HCT116 (cell line): ENCODE measurements around the gene PLEKHM3. TPM values are rescaled to one million over a fixed set of nuclear protein-coding genes. Genes with fewer than 3 reads are reported as not detected.

ENCODE experiments used
- ATAC-seq: fragments of 200-7000 bp; cut with Tn5 transposase; 2 replicates; pipeline ENCODE4 v1.9.1; 2020; ENCODE audit warnings: mild to moderate bottlenecking, moderate library complexity
- BruUV-seq: library from RNA; stranded (reverse); fragments of 400-500 nt; replicated peaks from 2 replicates; lab custom pipeline; 2021; lab: Mats Ljungman, UMichigan
- CTCF ChIA-PET: fragments of 300-600 bp; sonication (Branson Sonifier 250); formaldehyde crosslinking; loops from one replicate; lab custom pipeline; 2021; ENCODE audit warnings: antibody characterized with exemption; lab: Charles Lee
- POLR2A ChIA-PET: fragments of 300-600, 350-600 bp; sonication (Branson Sonifier 250); formaldehyde crosslinking; loops from one replicate; lab custom pipeline; 2021; ENCODE audit warnings: antibody characterized with exemption; lab: Charles Lee
- RAD21 ChIA-PET, 2 experiments: fragments of 300-600 bp; sonication (Branson Sonifier 250); formaldehyde crosslinking; loops; one replicate each; lab custom pipeline; 2023; ENCODE audit warnings: low total read pairs in 2 of 2; ENCODE audit not compliant: uncharacterized antibody in 2 of 2, unreplicated experiment in 2 of 2, low non-redundant PET in 1 of 2; lab: Charles Lee
- DNase-seq: peaks from one replicate; pipeline ENCODE4 v3.0.0-alpha.2; 2010; ENCODE audit warnings: low read depth, low spot score
- H2AFZ ChIP-seq: fragments of 200-600 bp; shearing (Covaris generic), sonication (generic); 2 replicates; pipeline ENCODE4 v1.6.1; 2017; ENCODE audit warnings: low read depth, mixed run types, mixed read lengths, antibody characterized with exemption, low read length; ENCODE audit not compliant: poor library complexity, severe bottlenecking
- H3K27ac ChIP-seq: 2 replicates; pipeline ENCODE4 v1.5.1; 2012; ENCODE audit warnings: low read depth, low read length
- H3K27me3 ChIP-seq: fragments of 200-600 bp; sonication (generic); 2 replicates; pipeline ENCODE4 v1.6.1; 2016; ENCODE audit warnings: mixed run types, low read length, mixed read lengths; ENCODE audit not compliant: insufficient read depth
- H3K36me3 ChIP-seq, 2 experiments: fragments of 200-500 bp in 1 of 2; fragments of 200-600 bp in 1 of 2; sonication (Bioruptor generic) in 1 of 2; sonication (generic) in 1 of 2; 2 replicates each; pipeline versions ENCODE4 v1.5.1 to v1.6.1; 2014 to 2016; ENCODE audit warnings: low read length in 2 of 2, inconsistent platforms in 1 of 2, mixed read lengths in 1 of 2, mixed run types in 1 of 2; ENCODE audit not compliant: insufficient read depth in 2 of 2, control insufficient read depth in 1 of 2
- H3K4me1 ChIP-seq, 2 experiments: fragments of 200-600 bp in 1 of 2; sonication (generic) in 1 of 2; 2 replicates each; pipeline versions ENCODE4 v1.5.1 to v1.6.1; 2012 to 2017; ENCODE audit warnings: low read length in 2 of 2, inconsistent platforms in 1 of 2, mild to moderate bottlenecking in 1 of 2, mixed read lengths in 1 of 2, mixed run types in 1 of 2, moderate library complexity in 1 of 2; ENCODE audit not compliant: insufficient read depth in 2 of 2, control insufficient read depth in 1 of 2
- H3K4me2 ChIP-seq: fragments of 200-600 bp; sonication (generic); 2 replicates; pipeline ENCODE4 v1.6.1; 2017; ENCODE audit warnings: mixed run types, low read length, mixed read lengths
- H3K4me3 ChIP-seq, 2 experiments: fragments of 200-600 bp in 1 of 2; sonication (generic) in 1 of 2; replicated peaks in 1 of 2; 2 replicates each; pipeline ENCODE4 v1.5.1; 2011 to 2016; ENCODE audit warnings: low read length in 2 of 2, control low read depth in 1 of 2, low read depth in 1 of 2, mild to moderate bottlenecking in 1 of 2, mixed read lengths in 1 of 2, mixed run types in 1 of 2
- H3K79me2 ChIP-seq: fragments of 200-600 bp; sonication (generic); 2 replicates; pipeline ENCODE4 v1.6.1; 2017; ENCODE audit warnings: mild to moderate bottlenecking, mixed run types, low read length, moderate library complexity, mixed read lengths; ENCODE audit not compliant: insufficient read depth
- H3K9ac ChIP-seq: fragments of 200-600 bp; sonication (generic); 2 replicates; pipeline ENCODE4 v1.6.1; 2016; ENCODE audit warnings: low read length, mixed read lengths
- H3K9me2 ChIP-seq: fragments of 200-600 bp; sonication (generic), shearing (Covaris generic); 2 replicates; pipeline ENCODE4 v1.6.1; 2017; ENCODE audit warnings: mixed run types, mild to moderate bottlenecking, moderate library complexity; ENCODE audit not compliant: insufficient read depth
- H3K9me3 ChIP-seq, 2 experiments: fragments of 200-500 bp in 1 of 2; fragments of 200-600 bp in 1 of 2; sonication (Bioruptor generic) in 1 of 2; sonication (generic) in 1 of 2; 2 replicates each; pipeline ENCODE4 v1.6.1; 2014 to 2017; ENCODE audit warnings: low read length in 2 of 2, mixed read lengths in 2 of 2, inconsistent platforms in 1 of 2, low read depth in 1 of 2, mild to moderate bottlenecking in 1 of 2, mixed run types in 1 of 2, moderate library complexity in 1 of 2; ENCODE audit not compliant: control insufficient read depth in 1 of 2, insufficient read depth in 1 of 2
- H4K20me1 ChIP-seq: fragments of 200-600 bp; sonication (generic), shearing (Covaris generic); 2 replicates; pipeline ENCODE4 v1.6.1; 2017; ENCODE audit warnings: mixed run types, mild to moderate bottlenecking, moderate library complexity; ENCODE audit not compliant: insufficient read depth
- CBX3 ChIP-seq: IDR thresholded peaks from 2 replicates; pipeline ENCODE4 v1.6.1; 2012; ENCODE audit warnings: low read depth
- CEBPB ChIP-seq: IDR thresholded peaks from 2 replicates; pipeline ENCODE4 v1.6.1; 2012; ENCODE audit warnings: low read depth
- ELF1 ChIP-seq: IDR thresholded peaks from 2 replicates; pipeline ENCODE4 v1.6.1; 2012; ENCODE audit warnings: low read depth, borderline replicate concordance
- EZH2 ChIP-seq: fragments of 200-600 bp; sonication (generic); IDR thresholded peaks from 2 replicates; pipeline ENCODE4 v1.6.1; 2017; ENCODE audit warnings: antibody characterized with exemption, mixed run types
- EZH2phosphoT487 ChIP-seq: fragments of 200-600 bp; IDR thresholded peaks from 2 replicates; pipeline ENCODE4 v1.6.1; 2018; ENCODE audit warnings: antibody characterized with exemption, borderline replicate concordance
- JUND ChIP-seq: IDR thresholded peaks from 2 replicates; pipeline ENCODE4 v1.6.1; 2012
- MAX ChIP-seq: IDR thresholded peaks from 2 replicates; pipeline ENCODE4 v1.6.1; 2012
- POLR2A ChIP-seq: IDR thresholded peaks from 2 replicates; pipeline ENCODE4 v1.7.0; 2011; ENCODE audit warnings: borderline replicate concordance; ENCODE audit not compliant: insufficient read depth, insufficient read length; ENCODE audit errors: extremely low read depth
- POLR2AphosphoS5 ChIP-seq: IDR thresholded peaks from 2 replicates; pipeline ENCODE4 v1.6.1; 2011; ENCODE audit warnings: mild to moderate bottlenecking, low read depth, low read length, moderate library complexity
- SIN3A ChIP-seq: IDR thresholded peaks from 2 replicates; pipeline ENCODE4 v1.6.1; 2012; ENCODE audit warnings: low read depth
- SP1 ChIP-seq: IDR thresholded peaks from 2 replicates; pipeline ENCODE4 v1.6.1; 2012; ENCODE audit warnings: low read depth
- SRF ChIP-seq: IDR thresholded peaks from 2 replicates; pipeline ENCODE4 v1.6.1; 2012; ENCODE audit warnings: low read depth
- ZFX ChIP-seq: fragments of 450-650 bp; IDR thresholded peaks from 2 replicates; pipeline ENCODE4 v1.6.1; 2017
- ZNF274 ChIP-seq: fragments of 200-500 bp; sonication (Bioruptor generic); IDR thresholded peaks from 2 replicates; pipeline ENCODE4 v1.6.1; 2014; ENCODE audit warnings: mild to moderate bottlenecking, low read depth, low read length, inconsistent platforms
- intact Hi-C: fragments of 100-400 bp; cut with micrococcal nuclease; formaldehyde crosslinking; loops from 2 replicates; pipeline ENCODE4 v1.10.0; 2022
- total RNA-seq: library from RNA; stranded (reverse); gene quantifications from one replicate; pipeline ENCODE4 v1.2.1, GENCODE V29; 2021; ENCODE audit not compliant: unreplicated experiment
- TF ChIP-seq, protein P1 (sequence below): IDR thresholded peaks from 2 replicates; pipeline ENCODE4 v1.6.1; 2011; ENCODE audit warnings: mild to moderate bottlenecking, low read length, moderate library complexity; ENCODE audit not compliant: insufficient replicate concordance; ENCODE audit errors: extremely low read depth

Gene PLEKHM3
- total RNA-seq, 1 experiment from 2014 or later, result 6.3 TPM

- no peak for TF ChIP-seq SP1
- no peak for TF ChIP-seq POLR2A
- no peak for TF ChIP-seq ZNF274
- no peak for TF ChIP-seq ELF1
Observed at GRCh38 chr2:207901401-207901800, 123.9 kb downstream of the PLEKHM3 start (continued).

GRCh38 chr2:207898354-207898695 lies 127.0 kb downstream of the PLEKHM3 start:
- no peak for TF ChIP-seq EZH2phosphoT487
- no peak for TF ChIP-seq JUND
- TF ChIP-seq SP1, result no peak
- no peak for TF ChIP-seq MAX
- TF ChIP-seq CEBPB, result no peak
- no peak for TF ChIP-seq CBX3
- TF ChIP-seq ZFX, result no peak
- TF ChIP-seq EZH2, result no peak
- no peak for TF ChIP-seq SIN3A
- TF ChIP-seq POLR2AphosphoS5, result no peak
- TF ChIP-seq, protein P1, sequence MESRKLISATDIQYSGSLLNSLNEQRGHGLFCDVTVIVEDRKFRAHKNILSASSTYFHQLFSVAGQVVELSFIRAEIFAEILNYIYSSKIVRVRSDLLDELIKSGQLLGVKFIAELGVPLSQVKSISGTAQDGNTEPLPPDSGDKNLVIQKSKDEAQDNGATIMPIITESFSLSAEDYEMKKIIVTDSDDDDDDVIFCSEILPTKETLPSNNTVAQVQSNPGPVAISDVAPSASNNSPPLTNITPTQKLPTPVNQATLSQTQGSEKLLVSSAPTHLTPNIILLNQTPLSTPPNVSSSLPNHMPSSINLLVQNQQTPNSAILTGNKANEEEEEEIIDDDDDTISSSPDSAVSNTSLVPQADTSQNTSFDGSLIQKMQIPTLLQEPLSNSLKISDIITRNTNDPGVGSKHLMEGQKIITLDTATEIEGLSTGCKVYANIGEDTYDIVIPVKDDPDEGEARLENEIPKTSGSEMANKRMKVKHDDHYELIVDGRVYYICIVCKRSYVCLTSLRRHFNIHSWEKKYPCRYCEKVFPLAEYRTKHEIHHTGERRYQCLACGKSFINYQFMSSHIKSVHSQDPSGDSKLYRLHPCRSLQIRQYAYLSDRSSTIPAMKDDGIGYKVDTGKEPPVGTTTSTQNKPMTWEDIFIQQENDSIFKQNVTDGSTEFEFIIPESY, result no peak
- no peak for TF ChIP-seq SRF
- DNase-seq, result no peak
- RAD21 ChIA-PET, result no interaction called here
- no peak overlapping the region for H3K4me2 ChIP-seq
- H4K20me1 ChIP-seq, result no peaks in the 10 kb centered on the region
- no peak overlapping the region for H3K4me3 ChIP-seq
- CTCF ChIA-PET, result no interaction called here
- BruUV-seq, result no TSS peak
- H3K79me2 ChIP-seq, result no peaks in the 10 kb centered on the region
- H3K4me1 ChIP-seq, result no peaks in the 10 kb centered on the region
- intact Hi-C loops, result no loop called here
- POLR2A ChIA-PET, result no interaction called here
- H3K27me3 ChIP-seq, result no peaks in the 10 kb centered on the region
- no peaks in the 10 kb centered on the region for H3K9me3 ChIP-seq
- no peak overlapping the region for H2AFZ ChIP-seq
- no peaks in the 10 kb centered on the region for H3K9me2 ChIP-seq
- ATAC-seq, result no peak
- no peak overlapping the region for H3K27ac ChIP-seq
- H3K36me3 ChIP-seq, result no peaks in the 10 kb centered on the region
- no peak overlapping the region for H3K9ac ChIP-seq
